ENCODE data around the gene COL4A6.

Gene COL4A6

GRCh38 chrX:108186811-108187210 is 251.4 kb downstream of the COL4A6 start:
- H2BK120ac ChIP-seq (ENCODE audit: low read depth, low read length) = no peak overlapping the region
- no peak overlapping the region for H3K4me2 ChIP-seq (ENCODE audit: insufficient read depth, low read length, poor library complexity, severe bottlenecking)
- no peaks in the 10 kb centered on the region for H3K9me3 ChIP-seq (replicated peaks in 1 of 2; ENCODE audit: control insufficient read depth in 2 of 2, insufficient read depth in 1 of 2, low read depth in 1 of 2, low read length in 2 of 2)
- H3K27me3 ChIP-seq (ENCODE audit: control insufficient read depth in 3 of 3, insufficient read depth in 3 of 3, low read depth in 1 of 3, low read length in 3 of 3) = no peaks in the 10 kb centered on the region
- H2AFZ ChIP-seq (ENCODE audit: low read length) = no peak overlapping the region
- no peak overlapping the region for H3K14ac ChIP-seq (ENCODE audit: low read length)
- H3K18ac ChIP-seq (ENCODE audit: low read length) = no peak overlapping the region
- no peak overlapping the region for H2BK12ac ChIP-seq (ENCODE audit: low read length)
- H3K4me3 ChIP-seq (ENCODE audit: low read length in 2 of 2) = no peak overlapping the region
- H2BK15ac ChIP-seq (ENCODE audit: low read length) = no peak overlapping the region
- no peak overlapping the region for H2BK5ac ChIP-seq (ENCODE audit: low read length)
- no peaks in the 10 kb centered on the region for H3K79me1 ChIP-seq (ENCODE audit: low read depth, low read length)
- H3K36me3 ChIP-seq (replicated peaks in 1 of 2; ENCODE audit: control insufficient read depth in 2 of 2, insufficient read depth in 2 of 2, low read length in 2 of 2) = peaks cover 0 to 4% of the 10 kb centered on the region in 2 donors
- no peak overlapping the region for H4K8ac ChIP-seq (ENCODE audit: low read depth, low read length)
- no peak overlapping the region for H3K4ac ChIP-seq (ENCODE audit: low read length)
- H3K27ac ChIP-seq (replicated peaks; ENCODE audit: low read length) = no peak overlapping the region
- no peak overlapping the region for H4K91ac ChIP-seq (ENCODE audit: low read depth, low read length, poor library complexity)
- no peak for DNase-seq (ENCODE audit: low spot score)
- H3K4me1 ChIP-seq (ENCODE audit: control insufficient read depth in 2 of 2, insufficient read depth in 1 of 2, low read depth in 1 of 2, low read length in 2 of 2) = no peaks in the 10 kb centered on the region
- no peak overlapping the region for H3K23ac ChIP-seq (ENCODE audit: low read depth, low read length, poor library complexity)
- H2AK5ac ChIP-seq (ENCODE audit: low read depth, low read length) = no peak overlapping the region
- no peak overlapping the region for H3K9ac ChIP-seq (ENCODE audit: low read depth, low read length, poor library complexity)
- WGBS, 2 donors (ENCODE audit: extremely low coverage in 2 of 2, insufficient read length in 2 of 2, insufficient replicate concordance in 1 of 2) = no CpG with 5 or more reads among the region's 4 CpGs

- H3K18ac ChIP-seq (ENCODE audit: low read length) = peak overlapping the region; percentile 31
- no peak overlapping the region for H4K91ac ChIP-seq (ENCODE audit: low read depth, low read length, poor library complexity)
- peak overlapping the region; percentile 93 for H4K8ac ChIP-seq (ENCODE audit: low read depth, low read length)
- no peak overlapping the region for H2BK120ac ChIP-seq (ENCODE audit: low read depth, low read length)
- H3K79me1 ChIP-seq (ENCODE audit: low read depth, low read length) = no peaks in the 10 kb centered on the region
- no peak overlapping the region for H2BK15ac ChIP-seq (ENCODE audit: low read length)
- no peak for DNase-seq (ENCODE audit: low spot score)
- H2BK5ac ChIP-seq (ENCODE audit: low read length) = no peak overlapping the region
- H3K23ac ChIP-seq (ENCODE audit: low read depth, low read length, poor library complexity) = no peak overlapping the region
- H3K27me3 ChIP-seq (ENCODE audit: control insufficient read depth in 3 of 3, insufficient read depth in 3 of 3, low read depth in 1 of 3, low read length in 3 of 3) = no peaks in the 10 kb centered on the region
- H3K4ac ChIP-seq (ENCODE audit: low read length) = no peak overlapping the region
- no peak overlapping the region for H3K14ac ChIP-seq (ENCODE audit: low read length)
- H3K9ac ChIP-seq (ENCODE audit: low read depth, low read length, poor library complexity) = peak overlapping the region; percentile 30
- no peak overlapping the region for H3K4me2 ChIP-seq (ENCODE audit: insufficient read depth, low read length, poor library complexity, severe bottlenecking)
- no peak overlapping the region for H3K4me3 ChIP-seq (ENCODE audit: low read length in 2 of 2)
- peak overlapping the region; percentile 57 for H2AK5ac ChIP-seq (ENCODE audit: low read depth, low read length)
- H2BK12ac ChIP-seq (ENCODE audit: low read length) = no peak overlapping the region
- peaks cover 12 to 18% of the 10 kb centered on the region in 2 donors for H3K4me1 ChIP-seq (ENCODE audit: control insufficient read depth in 2 of 2, insufficient read depth in 1 of 2, low read depth in 1 of 2, low read length in 2 of 2)
- WGBS, 2 donors (ENCODE audit: extremely low coverage in 2 of 2, insufficient read length in 2 of 2, insufficient replicate concordance in 1 of 2) = no CpG with 5 or more reads among the region's 7 CpGs
- no peaks in the 10 kb centered on the region for H3K9me3 ChIP-seq (replicated peaks in 1 of 2; ENCODE audit: control insufficient read depth in 2 of 2, insufficient read depth in 1 of 2, low read depth in 1 of 2, low read length in 2 of 2)
- no peak overlapping the region for H2AFZ ChIP-seq (ENCODE audit: low read length)
- H3K36me3 ChIP-seq (replicated peaks in 1 of 2; ENCODE audit: control insufficient read depth in 2 of 2, insufficient read depth in 2 of 2, low read length in 2 of 2) = peaks cover 0 to 4% of the 10 kb centered on the region in 2 donors
- peak overlapping the region; percentile 99 for H3K27ac ChIP-seq (replicated peaks; ENCODE audit: low read length)
Measured at GRCh38 chrX:108178143-108178498, 260.1 kb downstream of the COL4A6 start.

- Histone ChIP-seq H2BK15ac (ENCODE audit: low read length) (no peak overlapping the region), H3K9me3 (replicated peaks in 1 of 2; ENCODE audit: control insufficient read depth in 2 of 2, insufficient read depth in 1 of 2, low read depth in 1 of 2, low read length in 2 of 2) (no peaks in the 10 kb centered on the region), H3K23ac (ENCODE audit: low read depth, low read length, poor library complexity) (no peak overlapping the region), H3K79me1 (ENCODE audit: low read depth, low read length) (no peaks in the 10 kb centered on the region), H4K91ac (ENCODE audit: low read depth, low read length, poor library complexity) (no peak overlapping the region), H3K4ac (ENCODE audit: low read length) (no peak overlapping the region), H3K14ac (ENCODE audit: low read length) (no peak overlapping the region), H3K36me3 (replicated peaks in 1 of 2; ENCODE audit: control insufficient read depth in 2 of 2, insufficient read depth in 2 of 2, low read length in 2 of 2) (peaks cover 0 to 4% of the 10 kb centered on the region in 2 donors), H3K4me2 (ENCODE audit: insufficient read depth, low read length, poor library complexity, severe bottlenecking) (no peak overlapping the region), H3K27ac (replicated peaks; ENCODE audit: low read length) (peak overlapping the region; percentile 99), H3K9ac (ENCODE audit: low read depth, low read length, poor library complexity) (peak overlapping the region; percentile 30), H2BK5ac (ENCODE audit: low read length) (no peak overlapping the region), H2BK12ac (ENCODE audit: low read length) (no peak overlapping the region), H4K8ac (ENCODE audit: low read depth, low read length) (peak overlapping the region; percentile 93), H3K27me3 (ENCODE audit: control insufficient read depth in 3 of 3, insufficient read depth in 3 of 3, low read depth in 1 of 3, low read length in 3 of 3) (no peaks in the 10 kb centered on the region), H3K4me1 (ENCODE audit: control insufficient read depth in 2 of 2, insufficient read depth in 1 of 2, low read depth in 1 of 2, low read length in 2 of 2) (peaks cover 12 to 18% of the 10 kb centered on the region in 2 donors), H3K4me3 (ENCODE audit: low read length in 2 of 2) (no peak overlapping the region), H2BK120ac (ENCODE audit: low read depth, low read length) (no peak overlapping the region), H3K18ac (ENCODE audit: low read length) (peak overlapping the region; percentile 31), H2AFZ (ENCODE audit: low read length) (peak overlapping the region; percentile 56), H2AK5ac (ENCODE audit: low read depth, low read length) (peak overlapping the region; percentile 57)
- DNase-seq (ENCODE audit: low spot score) = peak; percentile 71
- no CpG with 5 or more reads among the region's 8 CpGs for WGBS, 2 donors (ENCODE audit: extremely low coverage in 2 of 2, insufficient read length in 2 of 2, insufficient replicate concordance in 1 of 2)
Measured at GRCh38 chrX:108177351-108178142, 260.7 kb downstream of the COL4A6 start.

GRCh38 chrX:108173874-108174273 is 264.3 kb downstream of the COL4A6 start:
- Histone ChIP-seq H3K36me3 (replicated peaks in 1 of 2; ENCODE audit: control insufficient read depth in 2 of 2, insufficient read depth in 2 of 2, low read length in 2 of 2) (peaks cover 0 to 8% of the 10 kb centered on the region in 2 donors), H4K8ac (ENCODE audit: low read depth, low read length) (no peak overlapping the region), H3K23ac (ENCODE audit: low read depth, low read length, poor library complexity) (no peak overlapping the region), H4K91ac (ENCODE audit: low read depth, low read length, poor library complexity) (no peak overlapping the region), H3K14ac (ENCODE audit: low read length) (no peak overlapping the region), H2BK120ac (ENCODE audit: low read depth, low read length) (no peak overlapping the region), H2BK5ac (ENCODE audit: low read length) (no peak overlapping the region), H3K4me1 (ENCODE audit: control insufficient read depth in 2 of 2, insufficient read depth in 1 of 2, low read depth in 1 of 2, low read length in 2 of 2) (peaks cover 12 to 18% of the 10 kb centered on the region in 2 donors), H3K4ac (ENCODE audit: low read length) (no peak overlapping the region), H3K9me3 (replicated peaks in 1 of 2; ENCODE audit: control insufficient read depth in 2 of 2, insufficient read depth in 1 of 2, low read depth in 1 of 2, low read length in 2 of 2) (no peaks in the 10 kb centered on the region), H2BK12ac (ENCODE audit: low read length) (no peak overlapping the region), H3K27ac (replicated peaks; ENCODE audit: low read length) (no peak overlapping the region), H3K27me3 (ENCODE audit: control insufficient read depth in 3 of 3, insufficient read depth in 3 of 3, low read depth in 1 of 3, low read length in 3 of 3) (no peaks in the 10 kb centered on the region), H3K9ac (ENCODE audit: low read depth, low read length, poor library complexity) (no peak overlapping the region), H3K79me1 (ENCODE audit: low read depth, low read length) (no peaks in the 10 kb centered on the region), H3K4me2 (ENCODE audit: insufficient read depth, low read length, poor library complexity, severe bottlenecking) (no peak overlapping the region), H2AK5ac (ENCODE audit: low read depth, low read length) (no peak overlapping the region), H2AFZ (ENCODE audit: low read length) (no peak overlapping the region), H3K18ac (ENCODE audit: low read length) (no peak overlapping the region), H2BK15ac (ENCODE audit: low read length) (no peak overlapping the region), H3K4me3 (ENCODE audit: low read length in 2 of 2) (no peak overlapping the region)
- WGBS, 2 donors (ENCODE audit: extremely low coverage in 2 of 2, insufficient read length in 2 of 2, insufficient replicate concordance in 1 of 2) = no CpG with 5 or more reads among the region's 3 CpGs
- no peak for DNase-seq (ENCODE audit: low spot score)

All from neuronal stem cell (in vitro differentiated cells).